Left forelimb (tissue), 1 donor: ENCODE data around the gene NOC2L.
"Not testable (repeated sequence)": the region's sequence is repeated elsewhere in the genome, so short reads cannot be mapped to it uniquely, and the experiment has no call there.

Experiments used
- DNase-seq: peaks from one replicate; pipeline ENCODE4 v3.0.0-alpha.2; 2018; ENCODE audit warnings: low spot score

The NOC2L gene

DNA sequence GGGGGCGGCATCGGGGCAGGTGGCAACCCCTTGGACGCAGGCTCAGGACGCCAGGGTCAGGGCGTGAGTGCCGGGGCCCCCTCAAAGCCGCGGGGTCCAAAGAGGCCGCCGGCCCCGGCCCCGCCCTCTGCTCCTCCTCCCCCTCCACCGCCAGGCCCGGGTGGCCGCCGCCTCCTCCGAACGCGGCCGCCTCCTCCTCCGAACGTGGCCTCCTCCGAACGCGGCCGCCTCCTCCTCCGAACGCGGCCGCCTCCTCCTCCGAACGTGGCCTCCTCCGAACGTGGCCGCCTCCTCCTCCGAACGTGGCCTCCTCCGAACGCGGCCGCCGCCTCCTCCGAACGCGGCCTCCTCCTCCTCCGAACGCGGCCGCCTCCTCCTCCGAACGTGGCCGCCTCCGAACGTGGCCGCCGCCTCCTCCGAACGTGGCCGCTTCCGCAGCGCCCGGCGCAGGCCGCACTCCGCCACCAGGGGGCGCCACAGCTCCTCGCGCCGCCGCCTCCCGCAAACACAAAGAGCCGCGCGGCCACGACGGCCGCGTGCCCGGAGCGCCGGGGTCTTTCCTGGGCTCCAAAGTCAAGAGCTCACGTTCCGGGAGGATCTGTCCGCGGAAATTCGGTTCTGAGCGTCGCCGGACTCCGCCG, 54.6 kb downstream of the NOC2L start:
- DNase-seq = peak; percentile 92

DNA sequence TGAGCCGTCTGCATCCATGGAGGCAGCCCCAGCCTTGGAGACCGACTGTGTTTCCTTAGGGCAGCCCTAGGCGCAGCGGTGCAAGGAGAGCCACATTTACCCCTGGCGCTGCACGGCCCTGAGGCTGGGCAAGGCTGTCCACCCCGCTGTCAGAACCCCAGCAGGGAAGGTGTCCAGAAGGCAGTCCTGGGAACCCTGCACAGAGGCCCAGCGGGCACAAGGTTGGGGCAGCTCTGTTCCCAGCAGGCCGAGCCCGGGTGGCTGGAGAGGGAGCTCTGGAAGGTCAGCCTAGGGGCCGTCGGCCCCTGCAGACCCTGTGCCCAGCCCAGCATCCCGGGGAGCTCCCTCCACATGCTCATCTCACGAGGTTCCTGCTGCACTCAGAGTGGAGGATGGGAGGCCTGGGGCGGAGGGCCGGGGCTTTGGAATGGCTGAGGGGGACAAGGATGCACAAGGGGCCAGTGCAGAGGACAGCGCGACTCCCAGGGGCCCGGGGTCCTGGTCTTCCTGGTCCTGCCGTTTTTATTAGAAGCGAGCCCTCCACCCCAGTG, 55.3 kb downstream of the NOC2L start:
- peak; percentile 53 for DNase-seq

DNA sequence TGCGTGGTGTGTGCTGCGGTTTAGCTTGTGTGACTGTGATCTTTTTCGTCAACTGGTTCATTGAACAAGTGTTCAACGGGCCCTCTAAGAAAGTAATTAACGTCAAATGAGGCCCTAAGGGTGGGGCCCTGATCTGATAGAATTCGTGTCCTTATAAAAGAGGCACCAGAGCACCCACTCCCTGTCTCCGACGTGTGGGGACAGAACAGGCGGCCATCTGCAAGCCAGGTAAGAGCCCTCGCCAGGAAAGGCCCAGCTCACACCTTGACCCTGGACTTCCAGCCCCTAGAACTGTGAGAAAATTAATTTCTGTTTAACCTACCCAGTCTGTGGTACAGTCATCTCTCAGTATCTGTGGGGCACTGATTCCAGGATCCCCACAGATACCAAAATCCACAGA, 55.8 kb downstream of the NOC2L start:
- DNase-seq = no peak

DNA sequence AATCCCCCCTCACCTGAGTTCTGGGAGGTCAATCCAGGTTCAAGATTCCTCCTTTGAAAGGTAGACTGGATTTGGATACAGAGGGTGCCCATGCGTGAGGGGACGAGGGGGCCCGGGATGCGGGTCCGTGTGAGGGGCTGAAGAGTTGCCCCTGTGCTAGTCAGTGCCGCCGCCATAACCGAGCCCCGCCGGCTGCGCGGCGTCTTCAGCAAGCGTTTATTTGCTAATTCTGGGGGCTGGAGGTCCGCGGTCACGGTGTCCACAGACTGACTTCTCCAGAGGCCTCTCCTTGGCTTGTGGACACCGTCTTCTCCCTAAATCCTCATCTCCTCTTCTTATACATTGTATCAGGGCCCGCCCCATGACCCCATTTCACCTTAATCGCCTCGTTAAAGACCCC, 56.3 kb downstream of the NOC2L start:
- peak; percentile 55 for DNase-seq

DNA sequence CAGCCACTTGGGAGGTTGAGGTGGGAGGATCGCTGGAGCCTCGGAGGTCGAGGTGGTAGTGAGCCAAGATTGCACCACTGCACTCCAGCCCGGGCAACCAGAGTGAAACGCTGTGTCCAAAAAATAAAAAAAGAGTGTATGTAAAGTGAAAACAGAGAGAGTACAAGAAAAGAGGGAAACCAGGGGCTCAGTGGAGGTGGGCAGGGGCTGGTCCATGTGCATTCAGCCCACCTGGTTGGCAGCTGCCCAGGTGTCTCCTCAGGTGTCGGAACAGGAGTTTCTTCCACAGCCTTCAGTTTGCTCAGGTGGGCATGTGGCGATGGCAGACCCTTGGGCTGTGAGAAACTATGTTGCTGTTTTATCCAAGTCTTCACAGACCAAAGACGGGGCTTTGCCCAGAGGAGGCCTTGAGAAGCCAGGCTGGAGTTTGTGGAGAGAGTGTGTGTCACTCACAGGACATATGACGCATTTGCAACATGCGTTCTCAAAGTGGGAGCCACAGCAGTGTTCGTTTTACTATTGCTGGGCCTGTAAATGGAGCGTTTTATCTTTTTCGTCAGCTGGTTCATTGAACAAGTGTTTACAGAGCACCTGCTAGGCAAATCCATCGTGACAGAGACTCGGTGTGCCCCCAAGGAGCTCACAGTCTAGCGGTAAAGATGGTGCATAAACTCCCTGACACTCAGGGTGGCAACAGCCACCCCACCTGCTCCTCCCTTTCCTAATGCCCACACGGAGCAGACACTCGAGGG, 57.8 kb downstream of the NOC2L start:
- no peak for DNase-seq

DNA sequence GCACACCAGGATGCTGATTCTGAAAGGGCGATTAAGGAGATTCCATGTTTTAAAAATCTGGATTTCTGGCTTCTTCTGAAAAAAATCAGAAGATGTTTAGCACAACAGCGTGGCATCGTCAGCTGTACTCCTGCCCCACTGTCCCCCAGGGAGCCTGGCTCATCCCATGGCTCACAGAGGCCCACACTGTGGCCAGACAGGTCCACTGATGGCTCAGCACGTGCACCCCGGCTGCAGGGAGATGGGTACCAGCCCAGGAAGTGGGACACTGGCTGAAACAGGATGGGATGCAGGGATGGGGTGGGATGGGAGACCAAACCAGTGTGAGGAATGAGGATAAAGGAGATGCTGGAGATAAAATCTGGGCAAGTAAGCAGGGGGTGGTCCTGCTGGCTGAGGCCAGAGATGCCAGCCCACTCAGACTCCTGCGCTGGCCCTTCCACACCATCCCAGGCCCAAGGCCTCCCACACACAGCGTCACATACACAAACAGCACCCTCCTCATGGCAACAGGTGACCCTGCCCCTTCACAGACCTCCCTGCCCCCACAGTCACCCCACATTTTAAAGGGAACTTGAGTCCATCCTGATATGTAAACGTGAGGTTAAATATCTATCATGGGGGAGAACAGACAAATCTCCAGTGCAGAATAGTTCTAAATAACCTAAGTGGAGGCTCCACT, 59.3 kb downstream of the NOC2L start:
- peak; percentile 51 for DNase-seq

DNA sequence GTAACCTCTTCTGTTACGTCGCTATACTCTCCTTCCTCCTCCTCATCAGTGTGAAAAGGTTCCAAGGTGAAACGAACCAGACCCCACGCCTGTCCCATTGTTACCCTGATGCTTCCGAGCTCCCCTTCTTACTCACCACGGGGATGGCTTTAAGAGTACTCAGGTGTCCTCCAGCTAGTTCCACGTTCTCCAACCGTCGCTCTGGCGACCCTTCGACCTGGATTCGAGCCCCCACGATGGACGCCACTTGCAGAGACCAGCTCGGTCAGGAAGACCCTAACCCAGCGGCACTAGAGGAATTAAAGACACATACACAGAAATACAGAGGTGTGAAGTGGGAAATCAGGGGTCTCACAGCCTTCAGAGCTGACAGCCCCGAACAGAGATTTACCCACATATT, 61.1 kb downstream of the NOC2L start:
- not testable (repeated sequence) for DNase-seq

DNA sequence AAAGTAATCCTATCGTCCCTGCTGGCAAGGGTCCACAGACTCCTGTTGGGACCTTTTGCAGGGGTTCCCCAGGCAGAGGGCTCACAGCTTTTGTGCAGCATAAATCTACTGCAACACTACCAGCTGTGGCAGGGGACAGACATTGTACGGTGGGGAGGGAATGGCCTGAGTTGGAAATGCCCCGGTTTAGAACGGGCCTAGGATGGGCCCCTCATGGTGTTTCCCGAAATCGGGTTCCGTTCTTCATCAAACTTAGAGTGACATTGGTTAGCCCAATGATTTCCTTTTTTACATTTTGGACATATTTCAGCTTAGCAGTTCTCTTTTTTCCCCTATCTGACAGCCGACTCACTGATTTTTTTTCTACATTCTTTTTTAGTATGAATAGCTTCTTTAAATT, 61.8 kb downstream of the NOC2L start:
- DNase-seq = no peak
